PC-3 (cell line): ENCODE data around the gene RORB. TPM values are rescaled to one million over a fixed set of nuclear protein-coding genes. Genes with fewer than 3 reads are reported as not detected.

Source experiments
- ATAC-seq: fragments of 200-7000 bp; cut with Tn5 transposase; 2 replicates; pipeline ENCODE4 v1.9.1; 2020; ENCODE audit warnings: mild to moderate bottlenecking, moderate library complexity
- BruUV-seq: library from RNA; stranded (reverse); fragments of 400-500 nt; replicated peaks from 2 replicates; lab custom pipeline; 2021; lab: Mats Ljungman, UMichigan
- CTCF ChIA-PET: fragments of 300-600 bp; sonication (Branson Sonifier 250); formaldehyde crosslinking; loops from one replicate; lab custom pipeline; 2022; ENCODE audit warnings: antibody characterized with exemption; lab: Charles Lee
- POLR2A ChIA-PET: fragments of 300-600 bp; sonication (Branson Sonifier 250); formaldehyde crosslinking; loops from one replicate; lab custom pipeline; 2022; ENCODE audit warnings: antibody characterized with exemption; ENCODE audit not compliant: unreplicated experiment; lab: Charles Lee
- DNase-seq: peaks from one replicate; pipeline ENCODE4 v3.0.0-alpha.2; 2015
- H2AFZ ChIP-seq: fragments of 300-600 bp; sonication (generic); 2 replicates; pipeline ENCODE4 v1.6.0; 2016; ENCODE audit warnings: antibody characterized with exemption, low read length
- H3F3A ChIP-seq: fragments of 300-600 bp; sonication (generic); one replicate; pipeline ENCODE4 v1.6.0; 2017; ENCODE audit warnings: antibody characterized with exemption, low read length, control low read depth, mild to moderate bottlenecking; ENCODE audit not compliant: unreplicated experiment
- H3K27ac ChIP-seq: fragments of 300-600 bp; sonication (generic); 2 replicates; pipeline ENCODE4 v1.5.1; 2016; ENCODE audit warnings: mild to moderate bottlenecking, low read length
- H3K27me3 ChIP-seq: fragments of 300-600 bp; sonication (generic); 2 replicates; pipeline ENCODE4 v1.6.1; 2016; ENCODE audit warnings: low read length, mixed read lengths
- H3K36me3 ChIP-seq: fragments of 300-600 bp; sonication (generic); 2 replicates; pipeline ENCODE4 v1.6.1; 2016; ENCODE audit warnings: low read depth, mixed run types, low read length, mixed read lengths
- H3K4me1 ChIP-seq: fragments of 300-600 bp; sonication (generic); 2 replicates; pipeline ENCODE4 v1.5.1; 2016; ENCODE audit warnings: low read length; ENCODE audit not compliant: insufficient read depth
- H3K4me2 ChIP-seq: fragments of 300-600 bp; sonication (generic); 2 replicates; pipeline ENCODE4 v1.6.0; 2016; ENCODE audit warnings: low read length
- H3K4me3 ChIP-seq: fragments of 300-600 bp; sonication (generic); 2 replicates; pipeline ENCODE4 v1.5.1; 2016; ENCODE audit warnings: mild to moderate bottlenecking, low read length, mixed read lengths
- H3K79me2 ChIP-seq: fragments of 300-600 bp; sonication (generic); 2 replicates; pipeline ENCODE4 v1.6.1; 2017; ENCODE audit warnings: low read length, mixed read lengths
- H3K9ac ChIP-seq: fragments of 300-600 bp; sonication (generic); 2 replicates; pipeline ENCODE4 v1.6.0; 2016; ENCODE audit warnings: mild to moderate bottlenecking, low read length
- H3K9me2 ChIP-seq: fragments of 300-600 bp; sonication (generic); replicated peaks from 2 replicates; pipeline ENCODE4 v1.6.1; 2016; ENCODE audit warnings: mixed run types, low read length, mixed read lengths
- H3K9me3 ChIP-seq: fragments of 300-600 bp; sonication (generic); 2 replicates; pipeline ENCODE4 v1.6.1; 2016; ENCODE audit warnings: low read length, mixed read lengths
- H4K20me1 ChIP-seq: fragments of 300-600 bp; sonication (generic); 2 replicates; pipeline ENCODE4 v1.6.1; 2016; ENCODE audit warnings: low read length, mixed read lengths
- EZH2 ChIP-seq: fragments of 300-600 bp; sonication (generic); IDR thresholded peaks from one replicate; pipeline ENCODE4 v1.6.1; 2017; ENCODE audit warnings: antibody characterized with exemption, mild to moderate bottlenecking, low read length; ENCODE audit not compliant: unreplicated experiment
- EZH2phosphoT487 ChIP-seq: fragments of 300-600 bp; sonication (generic); IDR thresholded peaks from 2 replicates; pipeline ENCODE4 v1.6.1; 2018; ENCODE audit warnings: mild to moderate bottlenecking, antibody characterized with exemption, low read length, borderline replicate concordance
- intact Hi-C: fragments of 100-400 bp; cut with micrococcal nuclease; formaldehyde crosslinking; loops from 2 replicates; pipeline ENCODE4 v1.9.0; 2023
- total RNA-seq: library from RNA; depleted of rRNA; stranded (reverse); fragments of >200 nt; gene quantifications from 2 replicates; pipeline ENCODE4 v1.2.3, GENCODE V29; 2014
- TF ChIP-seq, protein P1 (sequence below): fragments of 300-600 bp; sonication (generic); conservative IDR thresholded peaks from 2 replicates; pipeline ENCODE4 v1.5.1; 2017; ENCODE audit warnings: antibody characterized with exemption, low read depth, mild to moderate bottlenecking, low read length

The RORB gene
- total RNA-seq, 1 experiment from 2014 or later = not detected

DNA sequence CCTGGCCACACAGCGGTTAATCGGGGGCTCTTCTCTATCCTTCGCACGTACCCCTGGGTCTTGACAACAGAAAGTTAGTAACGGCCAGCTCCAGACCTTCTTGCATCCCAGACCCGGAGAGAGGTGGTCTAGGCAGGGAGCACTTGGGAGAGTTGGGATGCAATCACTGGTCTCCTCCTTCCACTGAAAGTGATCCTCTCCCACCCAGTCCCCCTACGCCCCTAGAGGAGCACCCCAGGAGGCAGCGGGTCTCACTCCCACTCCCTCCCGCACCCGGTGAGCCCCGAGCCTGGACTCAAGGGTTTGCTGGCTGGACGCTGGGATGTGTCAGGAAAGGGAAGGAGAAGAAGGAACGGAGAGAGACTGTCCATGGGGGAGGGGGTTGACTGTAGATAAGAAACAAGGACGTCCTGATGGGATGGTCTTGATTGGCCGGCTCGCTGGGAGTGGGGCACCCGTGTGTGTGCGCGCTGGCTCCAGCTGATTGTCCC, 2.0 kb downstream of the RORB start:
- H3K9me3 ChIP-seq = no peaks in the 10 kb centered on the region
- H3K9me2 ChIP-seq = no peaks in the 10 kb centered on the region
- H3K79me2 ChIP-seq = no peaks in the 10 kb centered on the region
- CTCF ChIA-PET = no interaction called here
- ATAC-seq (no peak), DNase-seq (no peak)
- no peak overlapping the region for H3K27ac ChIP-seq
- no TSS peak for BruUV-seq
- intact Hi-C loops = no loop called here
- POLR2A ChIA-PET = no interaction called here
- no peaks in the 10 kb centered on the region for H3K36me3 ChIP-seq
- no peak overlapping the region for H3K9ac ChIP-seq
- 0 out of 2 replicates have a peak, but pooled peaks cover 7% of the 10 kb centered on the region for H3K4me1 ChIP-seq
- no peaks in the 10 kb centered on the region for H3F3A ChIP-seq
- no peaks in the 10 kb centered on the region for H4K20me1 ChIP-seq
- TF ChIP-seq EZH2phosphoT487 (no peak), EZH2 (no peak)
- TF ChIP-seq, protein P1, sequence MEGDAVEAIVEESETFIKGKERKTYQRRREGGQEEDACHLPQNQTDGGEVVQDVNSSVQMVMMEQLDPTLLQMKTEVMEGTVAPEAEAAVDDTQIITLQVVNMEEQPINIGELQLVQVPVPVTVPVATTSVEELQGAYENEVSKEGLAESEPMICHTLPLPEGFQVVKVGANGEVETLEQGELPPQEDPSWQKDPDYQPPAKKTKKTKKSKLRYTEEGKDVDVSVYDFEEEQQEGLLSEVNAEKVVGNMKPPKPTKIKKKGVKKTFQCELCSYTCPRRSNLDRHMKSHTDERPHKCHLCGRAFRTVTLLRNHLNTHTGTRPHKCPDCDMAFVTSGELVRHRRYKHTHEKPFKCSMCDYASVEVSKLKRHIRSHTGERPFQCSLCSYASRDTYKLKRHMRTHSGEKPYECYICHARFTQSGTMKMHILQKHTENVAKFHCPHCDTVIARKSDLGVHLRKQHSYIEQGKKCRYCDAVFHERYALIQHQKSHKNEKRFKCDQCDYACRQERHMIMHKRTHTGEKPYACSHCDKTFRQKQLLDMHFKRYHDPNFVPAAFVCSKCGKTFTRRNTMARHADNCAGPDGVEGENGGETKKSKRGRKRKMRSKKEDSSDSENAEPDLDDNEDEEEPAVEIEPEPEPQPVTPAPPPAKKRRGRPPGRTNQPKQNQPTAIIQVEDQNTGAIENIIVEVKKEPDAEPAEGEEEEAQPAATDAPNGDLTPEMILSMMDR = no peak
- H3K4me2 ChIP-seq = no peak overlapping the region
- H2AFZ ChIP-seq = no peak overlapping the region
- no peak overlapping the region for H3K4me3 ChIP-seq
- H3K27me3 ChIP-seq = peaks cover 50% of the 10 kb centered on the region

DNA sequence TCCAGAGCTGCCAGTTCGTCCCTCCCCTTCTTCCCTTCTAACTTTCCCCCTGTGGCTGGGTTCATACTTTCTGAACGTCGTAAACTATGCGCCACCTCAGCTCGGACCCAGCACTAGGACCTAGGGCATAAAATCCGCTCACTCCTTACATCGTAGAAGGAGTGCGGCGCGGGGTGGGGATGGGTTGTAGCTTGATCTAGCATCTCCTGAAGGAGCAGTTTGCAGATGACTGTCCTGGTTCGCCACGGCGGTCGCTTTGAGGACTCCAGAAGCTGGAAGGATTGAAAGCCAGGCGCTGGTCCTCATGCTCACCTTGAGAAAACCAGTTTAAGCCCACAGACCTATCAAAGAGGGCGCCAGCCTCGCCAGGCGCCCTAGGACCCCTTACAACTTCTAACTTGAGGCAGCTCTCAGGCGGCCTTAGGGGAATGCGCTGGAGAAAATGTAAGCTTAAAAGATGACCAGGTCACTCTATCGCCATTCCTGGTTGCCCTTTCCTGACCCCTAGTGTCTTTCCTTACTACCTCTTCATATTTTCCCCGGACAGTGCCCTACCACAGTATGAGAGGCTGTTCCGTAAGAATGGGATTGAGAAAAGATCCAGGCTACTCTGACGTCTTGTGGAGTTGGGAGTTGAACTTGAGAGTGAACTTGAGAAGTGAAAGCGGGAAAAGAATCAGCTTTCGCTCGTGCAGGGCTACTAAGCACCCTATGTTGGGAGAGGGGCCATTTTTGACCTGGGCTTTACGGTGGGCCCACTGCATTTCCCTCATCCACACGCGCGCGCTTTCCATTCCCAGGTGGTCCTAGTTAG, 2.8 kb downstream of the RORB start:
- H3K27ac ChIP-seq = no peak overlapping the region
- H3K9ac ChIP-seq = no peak overlapping the region
- H3K27me3 ChIP-seq = peaks cover 50% of the 10 kb centered on the region
- intact Hi-C loops = no loop called here
- H3K4me3 ChIP-seq = no peak overlapping the region
- ChIA-PET CTCF (no interaction called here), POLR2A (no interaction called here)
- DNase-seq = no peak
- no peaks in the 10 kb centered on the region for H3K36me3 ChIP-seq
- H3K9me2 ChIP-seq = no peaks in the 10 kb centered on the region
- H3F3A ChIP-seq = no peaks in the 10 kb centered on the region
- no peaks in the 10 kb centered on the region for H4K20me1 ChIP-seq
- H3K4me1 ChIP-seq = 0 out of 2 replicates have a peak, but pooled peaks cover 7% of the 10 kb centered on the region
- BruUV-seq = no TSS peak
- no peaks in the 10 kb centered on the region for H3K9me3 ChIP-seq
- no peak for ATAC-seq
- H3K79me2 ChIP-seq = no peaks in the 10 kb centered on the region
- TF ChIP-seq EZH2 = no peak
- TF ChIP-seq, protein P1 = no peak
- TF ChIP-seq EZH2phosphoT487 = no peak
- no peak overlapping the region for H3K4me2 ChIP-seq
- H2AFZ ChIP-seq = no peak overlapping the region

DNA sequence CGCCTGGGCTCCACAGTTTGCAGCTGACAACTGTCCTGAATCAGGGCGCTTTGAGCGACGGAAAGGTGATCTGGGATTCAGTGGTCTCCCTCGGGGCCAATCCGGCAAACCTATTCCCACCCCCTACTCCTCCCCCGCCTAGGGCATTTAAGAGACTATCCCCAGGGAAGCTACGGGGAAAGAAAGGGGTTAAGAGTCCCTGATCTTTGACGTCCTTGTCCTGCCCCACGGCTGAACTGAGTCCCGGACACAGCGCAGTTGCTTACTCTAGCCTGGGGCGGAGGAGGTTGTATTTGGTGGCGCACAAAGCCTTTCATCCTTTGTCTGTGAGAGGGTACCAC, 3.4 kb downstream of the RORB start:
- Histone ChIP-seq H3F3A (no peaks in the 10 kb centered on the region), H3K9ac (no peak overlapping the region), H3K27me3 (peaks cover 50% of the 10 kb centered on the region), H3K36me3 (no peaks in the 10 kb centered on the region), H3K9me3 (no peaks in the 10 kb centered on the region), H3K9me2 (no peaks in the 10 kb centered on the region), H3K4me1 (0 out of 2 replicates have a peak, but pooled peaks cover 7% of the 10 kb centered on the region), H3K4me2 (no peak overlapping the region), H3K4me3 (no peak overlapping the region), H4K20me1 (no peaks in the 10 kb centered on the region), H3K27ac (no peak overlapping the region), H2AFZ (no peak overlapping the region), H3K79me2 (no peaks in the 10 kb centered on the region)
- ChIA-PET CTCF (no interaction called here), POLR2A (no interaction called here)
- BruUV-seq = no TSS peak
- DNase-seq (no peak), ATAC-seq (no peak)
- intact Hi-C loops = no loop called here
- TF ChIP-seq EZH2 (no peak), EZH2phosphoT487 (no peak)
- TF ChIP-seq, protein P1 = no peak
